Cardiac muscle cell (in vitro differentiated cells and primary cell): ENCODE results near the gene SHROOM2. TPM values are rescaled to one million over a fixed set of nuclear protein-coding genes. Genes with fewer than 3 reads are reported as not detected.

Source experiments
- DNase-seq, 2 donors: peaks; one replicate each; pipeline versions ENCODE4 v3.0.0 to v3.0.0-alpha.2; 2010 to 2017; ENCODE audit warnings: low read depth in 1 of 2, low spot score in 1 of 2
- H3K27ac ChIP-seq: fragments of 200-600 bp; sonication (generic); 2 replicates; pipeline ENCODE4 v1.5.1; 2016
- H3K27me3 ChIP-seq: fragments of 200-600 bp; sonication (generic); 2 replicates; pipeline ENCODE4 v1.6.0; 2016; ENCODE audit warnings: control low read depth
- H3K36me3 ChIP-seq: fragments of 200-600 bp; sonication (generic); 2 replicates; pipeline ENCODE4 v1.5.1; 2016; ENCODE audit warnings: control low read depth
- H3K4me1 ChIP-seq: fragments of 200-600 bp; sonication (generic); 2 replicates; pipeline ENCODE4 v1.8.1; 2017; ENCODE audit warnings: low read depth, mild to moderate bottlenecking, mixed run types
- H3K4me3 ChIP-seq: fragments of 200-600 bp; sonication (generic); 2 replicates; pipeline ENCODE4 v1.5.1; 2016; ENCODE audit warnings: mild to moderate bottlenecking
- H3K9me3 ChIP-seq: fragments of 200-600 bp; sonication (generic); 2 replicates; pipeline ENCODE4 v1.5.1; 2017; ENCODE audit warnings: low read depth, mild to moderate bottlenecking, control low read depth
- CTCF ChIP-seq: IDR thresholded peaks from 2 replicates; pipeline ENCODE4 v1.5.1; 2012; ENCODE audit warnings: low read depth, mild to moderate bottlenecking, low read length
- polyA plus RNA-seq: library from polyadenylated mRNA; unstranded; fragments of >200 nt; fragmentation: Nextera tagmentation; extraction: Ambion mirVana; gene quantifications from 2 replicates; pipeline ENCODE4 v1.2.1, GENCODE V29; 2016
- total RNA-seq: library from RNA; depleted of rRNA; stranded (reverse); fragments of >200 nt; gene quantifications from 2 replicates; pipeline ENCODE4 v1.2.3, GENCODE V29; 2016

Gene SHROOM2
- total and polyA plus RNA-seq, 2 experiments from 2014 or later, result 14.8 to 32.9 TPM

GRCh38 chrX:9825129-9825790, 39.0 kb downstream of the SHROOM2 start:
- DNase-seq, result peak in 1 of 2 donors; percentile 33
- no peaks in the 10 kb centered on the region for H3K9me3 ChIP-seq
- TF ChIP-seq CTCF, result no peak
- H3K4me1 ChIP-seq, result peaks cover 14% of the 10 kb centered on the region
- H3K27ac ChIP-seq, result peak overlapping the region; percentile 68
- H3K4me3 ChIP-seq, result no peak overlapping the region
- no peaks in the 10 kb centered on the region for H3K27me3 ChIP-seq
- no peaks in the 10 kb centered on the region for H3K36me3 ChIP-seq

- peaks cover 14% of the 10 kb centered on the region for H3K4me1 ChIP-seq
- no peaks in the 10 kb centered on the region for H3K9me3 ChIP-seq
- peak overlapping the region; percentile 68 for H3K27ac ChIP-seq
- no peak overlapping the region for H3K4me3 ChIP-seq
- no peaks in the 10 kb centered on the region for H3K27me3 ChIP-seq
- TF ChIP-seq CTCF, result no peak
- no peak for DNase-seq
- H3K36me3 ChIP-seq, result no peaks in the 10 kb centered on the region
Measured at GRCh38 chrX:9825966-9826365, 39.7 kb downstream of the SHROOM2 start.

GRCh38 chrX:9829308-9830267, 43.4 kb downstream of the SHROOM2 start:
- Histone ChIP-seq H3K36me3 (no peaks in the 10 kb centered on the region), H3K4me1 (peaks cover 11% of the 10 kb centered on the region), H3K27me3 (no peaks in the 10 kb centered on the region), H3K4me3 (no peak overlapping the region), H3K27ac (no peak overlapping the region), H3K9me3 (no peaks in the 10 kb centered on the region)
- DNase-seq, result peak in 1 of 2 donors; percentile 63
- no peak for TF ChIP-seq CTCF

- no peak for TF ChIP-seq CTCF
- Histone ChIP-seq H3K27ac (no peak overlapping the region), H3K9me3 (no peaks in the 10 kb centered on the region), H3K27me3 (no peaks in the 10 kb centered on the region), H3K36me3 (no peaks in the 10 kb centered on the region), H3K4me3 (no peak overlapping the region), H3K4me1 (no peaks in the 10 kb centered on the region)
- no peak for DNase-seq
Measured at GRCh38 chrX:9832811-9833210, 46.6 kb downstream of the SHROOM2 start.

GRCh38 chrX:9835585-9836210, 49.5 kb downstream of the SHROOM2 start:
- no peak for DNase-seq
- Histone ChIP-seq H3K4me1 (no peaks in the 10 kb centered on the region), H3K27ac (no peak overlapping the region), H3K4me3 (no peak overlapping the region), H3K36me3 (no peaks in the 10 kb centered on the region), H3K27me3 (no peaks in the 10 kb centered on the region), H3K9me3 (no peaks in the 10 kb centered on the region)
- TF ChIP-seq CTCF, result no peak
